K562 (cell line): ENCODE results near the gene RET. TPM values are rescaled to one million over a fixed set of nuclear protein-coding genes. Genes with fewer than 3 reads are reported as not detected.

Experiments used
- ATAC-seq: fragments of 200-7000 bp; cut with Tn5 transposase; 3 replicates; pipeline ENCODE4 v1.9.1; 2020; ENCODE audit warnings: moderate library complexity
- BruUV-seq: library from RNA; stranded (reverse); fragments of 400-500 nt; replicated peaks from 2 replicates; lab custom pipeline; 2021; lab: Mats Ljungman, UMichigan
- CTCF ChIA-PET: fragments of 300-600 bp; formaldehyde crosslinking; extraction: SDS; loops from one replicate; lab custom pipeline; 2021; ENCODE audit warnings: low intra/inter-chr PET ratio; lab: Yijun Ruan, JAX
- POLR2A ChIA-PET: fragments of 300-600, 350-650 bp; sonication (Branson Sonifier 250); formaldehyde crosslinking; extraction: SDS; loops from one replicate; lab custom pipeline; 2021; ENCODE audit warnings: antibody characterized with exemption, inconsistent platforms; lab: Yijun Ruan, JAX
- DNase-seq, 4 experiments: peaks; one replicate each; pipeline versions ENCODE4 v3.0.0 to v3.0.0-alpha.2; 2011 to 2018; ENCODE audit warnings: low spot score in 3 of 4, mixed read lengths in 3 of 4; ENCODE audit errors: extremely low read depth in 1 of 4
- FAIRE-seq: peaks from 2 replicates; lab custom pipeline; 2011; peaks lifted over from hg19 to GRCh38; lab: Jason Lieb, UNC
- H2AFZ ChIP-seq: 2 replicates; pipeline ENCODE4 v1.6.0; 2011; ENCODE audit warnings: low read depth, low read length, control low read depth, inconsistent platforms
- H3K27ac ChIP-seq: fragments of 200-600 bp; 3 replicates; pipeline ENCODE4 v1.8.0; 2011; ENCODE audit warnings: low read depth, mild to moderate bottlenecking, control low read depth, inconsistent platforms, low read length, moderate library complexity, mixed read lengths; ENCODE audit errors: extremely low read depth
- H3K27me3 ChIP-seq, 2 experiments: fragments of 300-600 bp in 1 of 2; 2 replicates in 1 of 2; 3 replicates in 1 of 2; pipeline versions ENCODE4 v1.6.0 to v1.8.0; 2011; ENCODE audit warnings: inconsistent platforms in 2 of 2, low read length in 2 of 2, mild to moderate bottlenecking in 1 of 2, mixed read lengths in 1 of 2, moderate library complexity in 1 of 2; ENCODE audit not compliant: control insufficient read depth in 2 of 2, insufficient read depth in 2 of 2
- H3K36me3 ChIP-seq: fragments of 300-600 bp; 3 replicates; pipeline ENCODE4 v1.8.0; 2011; ENCODE audit warnings: mild to moderate bottlenecking, low read length, inconsistent platforms; ENCODE audit not compliant: control insufficient read depth, insufficient read depth
- H3K4me1 ChIP-seq, 2 experiments: fragments of 200-600 bp in 1 of 2; replicated peaks in 1 of 2; 2 replicates in 1 of 2; 3 replicates in 1 of 2; pipeline versions ENCODE4 v1.5.1 to v1.8.0; 2011; ENCODE audit warnings: inconsistent platforms in 2 of 2, low read length in 2 of 2, mild to moderate bottlenecking in 1 of 2, mixed read lengths in 1 of 2, moderate library complexity in 1 of 2; ENCODE audit not compliant: control insufficient read depth in 2 of 2, insufficient read depth in 2 of 2
- H3K4me2 ChIP-seq: 2 replicates; pipeline ENCODE4 v1.6.1; 2011; ENCODE audit warnings: low read length, control low read depth, inconsistent platforms, mixed read lengths; ENCODE audit not compliant: insufficient read depth
- H3K4me3 ChIP-seq: fragments of 200-600 bp; sonication (generic), shearing (Covaris generic); 2 replicates; pipeline ENCODE4 v1.5.1; 2016; ENCODE audit warnings: control low read depth, inconsistent platforms
- H3K79me2 ChIP-seq: fragments of 200-600 bp; 3 replicates; pipeline ENCODE4 v1.8.0; 2011; ENCODE audit warnings: low read length, inconsistent platforms; ENCODE audit not compliant: control insufficient read depth, insufficient read depth
- H3K9ac ChIP-seq, 2 experiments: 2 replicates each; pipeline versions ENCODE4 v1.6.0 to v1.6.1; 2011; ENCODE audit warnings: low read depth in 2 of 2, low read length in 2 of 2, control low read depth in 1 of 2, inconsistent platforms in 1 of 2, mild to moderate bottlenecking in 1 of 2, mixed read lengths in 1 of 2; ENCODE audit not compliant: insufficient read depth in 1 of 2
- H3K9me1 ChIP-seq: one replicate; pipeline ENCODE4 v1.6.0; 2011; ENCODE audit warnings: inconsistent platforms, mild to moderate bottlenecking, low read length, moderate library complexity; ENCODE audit not compliant: control insufficient read depth, insufficient read depth
- H3K9me3 ChIP-seq: replicated peaks from 2 replicates; pipeline ENCODE4 v1.5.1; 2011; ENCODE audit warnings: low read depth, low read length, inconsistent platforms; ENCODE audit not compliant: control insufficient read depth, insufficient read depth
- H4K20me1 ChIP-seq: replicated peaks from 2 replicates; pipeline ENCODE4 v1.6.1; 2011; ENCODE audit warnings: low read length, inconsistent platforms, mixed read lengths; ENCODE audit not compliant: control insufficient read depth, insufficient read depth
- BCLAF1 ChIP-seq, 2 experiments: fragments of 450-650 bp in 1 of 2; IDR thresholded peaks; 2 replicates each; pipeline ENCODE4 v1.6.1; 2011 to 2017; ENCODE audit warnings: low read depth in 2 of 2, antibody characterized with exemption in 1 of 2, borderline replicate concordance in 1 of 2, low read length in 1 of 2, mild to moderate bottlenecking in 1 of 2, mixed read lengths in 1 of 2; ENCODE audit not compliant: control insufficient read depth in 1 of 2
- C11orf30 ChIP-seq: fragments of 450-650 bp; IDR thresholded peaks from 2 replicates; pipeline ENCODE4 v1.6.1; 2016; ENCODE audit warnings: low read depth, mild to moderate bottlenecking
- HSF4 ChIP-seq: fragments of 250-450 bp; sonication (Bioruptor Pico); IDR thresholded peaks from 2 replicates; pipeline ENCODE4 v2.1.2; 2022; ENCODE audit warnings: mild to moderate bottlenecking, moderate library complexity, borderline replicate concordance
- KDM1A ChIP-seq, 2 experiments: fragments of 450-650 bp; IDR thresholded peaks; 2 replicates each; pipeline ENCODE4 v1.6.1; 2016; ENCODE audit warnings: mild to moderate bottlenecking in 2 of 2
- MBD2 ChIP-seq: sonication (generic); IDR thresholded peaks from 2 replicates; pipeline ENCODE4 v1.6.1; 2016; ENCODE audit warnings: low read depth, borderline replicate concordance
- RBM34 ChIP-seq: fragments of 200-400 bp; formaldehyde crosslinking; IDR thresholded peaks from 2 replicates; pipeline ENCODE4 v1.6.1; 2018; ENCODE audit warnings: low read length, borderline replicate concordance; ENCODE audit not compliant: insufficient read depth
- STAG1 ChIP-seq: sonication (generic); formaldehyde crosslinking; IDR thresholded peaks from 2 replicates; pipeline ENCODE4 v1.5.0; 2020; ENCODE audit warnings: missing genetic modification reagents, borderline replicate concordance
- TCF7L2 ChIP-seq: fragments of 150-350 bp; IDR thresholded peaks from 2 replicates; pipeline ENCODE4 v1.6.1; 2016; ENCODE audit warnings: low read depth, mild to moderate bottlenecking, low read length, moderate library complexity
- USF1 ChIP-seq: sonication (generic); formaldehyde crosslinking; IDR thresholded peaks from 2 replicates; pipeline ENCODE4 v1.9.0; 2022; ENCODE audit warnings: mild to moderate bottlenecking, missing genetic modification reagents
- ZMIZ1 ChIP-seq, 2 experiments: fragments of 150-350 bp in 1 of 2; IDR thresholded peaks; 2 replicates each; pipeline ENCODE4 v1.6.1; 2012 to 2016; ENCODE audit warnings: low read depth in 2 of 2, low read length in 2 of 2, mild to moderate bottlenecking in 1 of 2, moderate library complexity in 1 of 2
- ZNF280A ChIP-seq: fragments of 450-650 bp; IDR thresholded peaks from 2 replicates; pipeline ENCODE4 v1.6.1; 2018; ENCODE audit warnings: mild to moderate bottlenecking, low read depth; ENCODE audit not compliant: partially characterized antibody
- ZNF384 ChIP-seq: IDR thresholded peaks from 2 replicates; pipeline ENCODE4 v1.6.1; 2012; ENCODE audit warnings: low read depth, low read length, improper control_type of control experiment
- ZNF77 ChIP-seq: fragments of 250-450 bp; sonication (Bioruptor Pico); IDR thresholded peaks from 2 replicates; pipeline ENCODE4 v1.5.0; 2020
- ZNF785 ChIP-seq: fragments of 250-450 bp; sonication (Bioruptor Pico); IDR thresholded peaks from 2 replicates; pipeline ENCODE4 v1.4.0; 2020; ENCODE audit warnings: mild to moderate bottlenecking
- WGBS: fragments of 100-300 bp; shearing (Covaris generic); methylation state at CpG from one replicate; pipeline ENCODE4 v1.1.6; 2016; ENCODE audit warnings: low coverage, mixed read lengths; ENCODE audit not compliant: insufficient coverage; ENCODE audit errors: missing lambda C conversion rate; 5-methylcytosine and 5-hydroxymethylcytosine counted together
- in situ Hi-C: fragments of 300-500 bp; cut with MboI; formaldehyde crosslinking; loops from 4 replicates; pipeline ENCODE4 v1.15.0; 2018; ENCODE audit warnings: inconsistent platforms, mixed read lengths
- intact Hi-C: fragments of 100-400 bp; cut with micrococcal nuclease; formaldehyde crosslinking; loops from 2 replicates; pipeline ENCODE4 v1.14.2; 2022
- polyA plus RNA-seq, 8 experiments: library from polyadenylated mRNA; depleted of rRNA in 4 of 8; stranded (reverse) in 5 of 8; unstranded in 3 of 8; fragments of >200 nt; fragmentation: Nextera tagmentation in 2 of 8; fragmentation: Illumina TruSeq in 1 of 8; extraction: Ambion mirVana in 2 of 8; extraction: Trizol in 1 of 8; gene quantifications; 2 replicates each; pipeline versions ENCODE4 v1.2.1 to v1.2.3, GENCODE V29; 2011 to 2014; ENCODE audit warnings: inconsistent platforms in 1 of 8, missing spikeins in 1 of 8
- total RNA-seq, 7 experiments: library from RNA; depleted of rRNA in 6 of 7; stranded (reverse); fragments of >200 nt in 6 of 7; fragmentation: Illumina TruSeq in 2 of 7; extraction: Trizol in 2 of 7; gene quantifications; 2 replicates each; pipeline versions ENCODE4 v1.2.1 to v1.2.3, GENCODE V29; 2011 to 2021; ENCODE audit warnings: low replicate concordance in 1 of 7

Gene RET
- total and polyA plus RNA-seq, 9 of the 15 experiments (the other 6 are each of a cell fraction or from before 2014, with no cell fraction given) = 0.04 to 0.05 TPM; not detected in 7

GRCh38 chr10:43068136-43068395 lies 8.8 kb upstream of the RET start:
- Histone ChIP-seq H3K27me3 (peaks cover 9 to 45% of the 10 kb centered on the region in 2 experiments; a peak in 3 of 5 replicates), H3K4me2 (no peak overlapping the region), H2AFZ (no peak overlapping the region), H4K20me1 (no peaks in the 10 kb centered on the region; the same call in 1 of the 2 replicates), H3K9me3 (no peaks in the 10 kb centered on the region), H3K9me1 (no peaks in the 10 kb centered on the region), H3K36me3 (no peaks in the 10 kb centered on the region), H3K4me3 (no peak overlapping the region), H3K79me2 (no peaks in the 10 kb centered on the region), H3K4me1 (peaks cover 0 to 3% of the 10 kb centered on the region in 2 experiments; a peak in 1 of 5 replicates), H3K27ac (no peak overlapping the region), H3K9ac (no peak overlapping the region; a peak in 1 of 4 replicates)
- in situ Hi-C loops = no loop called here
- FAIRE-seq (no peak), ATAC-seq (no peak), DNase-seq (no peak)
- intact Hi-C loops = no loop called here
- WGBS = 0% methylated on average over 4 of the region's 5 CpGs
- BruUV-seq = no TSS peak
- ChIA-PET CTCF (no interaction called here), POLR2A (interaction anchor here (0.6 to 0.7 kb wide), 2 partner anchors 10 to 185 kb away, joined by 3 read pairs; no protein-coding TSS in a partner anchor)
- no peak for TF ChIP-seq C11orf30
- TF ChIP-seq STAG1 = no peak
- no peak for TF ChIP-seq ZNF280A
- TF ChIP-seq RBM34 = no peak
- no peak for TF ChIP-seq KDM1A (IDR thresholded peaks at IDR 0.05)
- TF ChIP-seq BCLAF1 (IDR thresholded peaks at IDR 0.05; ENCODE audit: borderline replicate concordance in 1 of 2, control insufficient read depth in 1 of 2, low read depth in 2 of 2, low read length in 1 of 2) = no peak
- TF ChIP-seq ZMIZ1 (IDR thresholded peaks at IDR 0.05; ENCODE audit: low read depth in 2 of 2, low read length in 2 of 2) = no peak
- no peak for TF ChIP-seq ZNF77 (CRISPR knock-in tag)
- TF ChIP-seq MBD2 = no peak
- no peak for TF ChIP-seq HSF4 (CRISPR knock-in tag)
- no peak for TF ChIP-seq TCF7L2
- no peak for TF ChIP-seq USF1 (CRISPR knock-in tag)
- TF ChIP-seq ZNF384 = no peak
- TF ChIP-seq ZNF785 (CRISPR knock-in tag) = no peak
